Stimulated activated CD8-positive, alpha-beta memory T cell treated with anti-CD3 and anti-CD28 coated beads, Interleukin-15, amount 100 ng/mL, for 48 hours (primary cell): Measurements from ENCODE around the gene ALS2.
A peak's percentile ranks its signal among the peaks of the same experiment; 100 is the strongest.
"Not testable (repeated sequence)": the region's sequence is repeated elsewhere in the genome, so short reads cannot be mapped to it uniquely, and the experiment has no call there.

Source experiments
- DNase-seq, 2 donors: peaks; one replicate each; pipeline ENCODE4 v3.0.0-alpha.2; 2020; ENCODE audit warnings: low read depth in 2 of 2

The ALS2 gene

GRCh38 chr2:201780674-201781493 lies at the start of gene ALS2:
TSS of gene ALS2 (minus strand) at chr2:201780933. CDS start at chr2:201768885, 12,048 bp downstream.
- DNase-seq, result peak; percentile 85 to 87

- DNase-seq, result no peak
Observed at GRCh38 chr2:201828220-201828619, 47.5 kb upstream of the ALS2 start.

- DNase-seq, result no peak
Observed at GRCh38 chr2:201827621-201828020, 46.9 kb upstream of the ALS2 start.

- DNase-seq, result no peak
Observed at GRCh38 chr2:201824212-201824611, 43.5 kb upstream of the ALS2 start.

GRCh38 chr2:201821080-201821479 lies 40.3 kb upstream of the ALS2 start:
- no peak for DNase-seq

GRCh38 chr2:201820383-201821007 lies 39.8 kb upstream of the ALS2 start:
- DNase-seq, result no peak

GRCh38 chr2:201816657-201817575 lies 36.2 kb upstream of the ALS2 start:
- no peak for DNase-seq

- DNase-seq, result no peak
Observed at GRCh38 chr2:201813996-201814760, 33.4 kb upstream of the ALS2 start.

- DNase-seq, result not testable (repeated sequence)
Observed at GRCh38 chr2:201810604-201811003, 29.9 kb upstream of the ALS2 start.

- no peak for DNase-seq
Observed at GRCh38 chr2:201809633-201810032, 28.9 kb upstream of the ALS2 start.

GRCh38 chr2:201808027-201808426 lies 27.3 kb upstream of the ALS2 start:
- no peak for DNase-seq

- no peak for DNase-seq
Observed at GRCh38 chr2:201807452-201807999, 26.8 kb upstream of the ALS2 start.

GRCh38 chr2:201806442-201807170 lies 25.9 kb upstream of the ALS2 start, which contains the start of gene CDK15:
TSS of gene CDK15 (plus strand) at chr2:201806537. CDS start at chr2:201806665, 128 bp downstream.
- no peak for DNase-seq

- DNase-seq, result not testable (repeated sequence)
Observed at GRCh38 chr2:201798914-201799285, 18.2 kb upstream of the ALS2 start.

- no peak for DNase-seq
Observed at GRCh38 chr2:201798252-201798913, 17.6 kb upstream of the ALS2 start.

GRCh38 chr2:201797175-201797840 lies 16.6 kb upstream of the ALS2 start:
- no peak for DNase-seq

- no peak for DNase-seq
Observed at GRCh38 chr2:201796478-201796865, 15.7 kb upstream of the ALS2 start.

GRCh38 chr2:201795607-201796477 lies 15.1 kb upstream of the ALS2 start:
- DNase-seq, result no peak
